Activated CD8-positive, alpha-beta T cell treated with anti-CD3 and anti-CD28 coated beads for 36 hours (primary cell): ENCODE measurements around the gene KRT6B. TPM values are rescaled to one million over a fixed set of nuclear protein-coding genes. Genes with fewer than 3 reads are reported as not detected.

ENCODE experiments used
- ATAC-seq: fragments of 200-7000 bp; cut with Tn5 transposase; one replicate; pipeline ENCODE4 v1.10.0; 2021; ENCODE audit warnings: mild to moderate bottlenecking, moderate library complexity
- CTCF ChIA-PET: fragments of 350-600 bp; sonication (Branson Sonifier 250); formaldehyde crosslinking; loops from one replicate; lab custom pipeline; 2021; ENCODE audit warnings: antibody characterized with exemption; lab: Charles Lee
- POLR2A ChIA-PET: fragments of 350-600 bp; sonication (Branson Sonifier 250); formaldehyde crosslinking; loops from one replicate; lab custom pipeline; 2021; ENCODE audit warnings: antibody characterized with exemption; lab: Charles Lee
- DNase-seq: peaks from one replicate; pipeline ENCODE4 v3.0.0-alpha.2; 2020
- H3K27ac Mint-ChIP-seq: one replicate; pipeline ENCODE4 v1.8.0; 2021; ENCODE audit warnings: mild to moderate bottlenecking, mixed read lengths
- H3K27me3 Mint-ChIP-seq: one replicate; pipeline ENCODE4 v1.8.0; 2021; ENCODE audit warnings: mixed read lengths
- H3K36me3 Mint-ChIP-seq: one replicate; pipeline ENCODE4 v1.8.0; 2021; ENCODE audit warnings: low read depth, mixed read lengths
- H3K4me1 Mint-ChIP-seq: one replicate; pipeline ENCODE4 v1.8.0; 2021; ENCODE audit warnings: low read depth, mixed read lengths
- H3K4me3 Mint-ChIP-seq: one replicate; pipeline ENCODE4 v1.8.0; 2021; ENCODE audit warnings: mild to moderate bottlenecking, moderate library complexity, mixed read lengths
- H3K9me3 Mint-ChIP-seq: one replicate; pipeline ENCODE4 v1.8.0; 2021; ENCODE audit warnings: mixed read lengths
- CTCF ChIP-seq: fragments of 200-600 bp; IDR thresholded peaks from one replicate; pipeline ENCODE4 v1.8.0; 2022; ENCODE audit warnings: antibody characterized with exemption, mild to moderate bottlenecking
- intact Hi-C: fragments of 100-400 bp; cut with micrococcal nuclease; formaldehyde crosslinking; loops from one replicate; pipeline ENCODE4 v1.10.0; 2022
- total RNA-seq, 2 experiments: library from RNA; stranded (reverse); gene quantifications; one replicate each; pipeline ENCODE4 v1.2.3, GENCODE V29; 2021

The KRT6B gene
- total RNA-seq, 2 experiments from 2014 or later, result not detected

GRCh38 chr12:52402377-52402776 lies 49.6 kb downstream of the KRT6B start:
- Mint-ChIP-seq H3K9me3 (no peaks in the 10 kb centered on the region), H3K36me3 (no peaks in the 10 kb centered on the region), H3K4me1 (no peaks in the 10 kb centered on the region), H3K4me3 (no peak overlapping the region), H3K27me3 (no peaks in the 10 kb centered on the region), H3K27ac (no peak overlapping the region)
- no peak for DNase-seq
- no peak for ATAC-seq
- ChIA-PET POLR2A (no interaction called here), CTCF (interaction anchor here (0.8 to 1.0 kb wide), 2 partner anchors 8 to 377 kb away, joined by 3 read pairs; no protein-coding TSS in a partner anchor)
- no peak for TF ChIP-seq CTCF
- intact Hi-C loops, result no loop called here

- H3K27ac Mint-ChIP-seq, result no peak overlapping the region
- no peaks in the 10 kb centered on the region for H3K9me3 Mint-ChIP-seq
- H3K4me3 Mint-ChIP-seq, result no peak overlapping the region
- DNase-seq, result no peak
- H3K36me3 Mint-ChIP-seq, result no peaks in the 10 kb centered on the region
- ChIA-PET POLR2A (no interaction called here), CTCF (no interaction called here)
- TF ChIP-seq CTCF, result no peak
- intact Hi-C loops, result no loop called here
- no peaks in the 10 kb centered on the region for H3K4me1 Mint-ChIP-seq
- ATAC-seq, result no peak
- H3K27me3 Mint-ChIP-seq, result no peaks in the 10 kb centered on the region
These were observed 50.0 kb downstream of the KRT6B start for GRCh38 chr12:52401926-52402325.

GRCh38 chr12:52401526-52401925 lies 50.4 kb downstream of the KRT6B start:
- CTCF ChIA-PET, result interaction anchor here (1.5 kb wide), 1 partner anchor 484 kb away, joined by 3 read pairs; no protein-coding TSS in a partner anchor
- H3K4me3 Mint-ChIP-seq, result no peak overlapping the region
- intact Hi-C loops, result no loop called here

GRCh38 chr12:52400906-52401305 lies 51.0 kb downstream of the KRT6B start:
- H3K27me3 Mint-ChIP-seq, result no peaks in the 10 kb centered on the region
- no peaks in the 10 kb centered on the region for H3K4me1 Mint-ChIP-seq
- H3K36me3 Mint-ChIP-seq, result no peaks in the 10 kb centered on the region
- CTCF ChIA-PET, result interaction anchor here (0.7 to 1.5 kb wide), 2 partner anchors 21 to 485 kb away, joined by 3 read pairs; no protein-coding TSS in a partner anchor
- POLR2A ChIA-PET, result no interaction called here
- H3K4me3 Mint-ChIP-seq, result no peak overlapping the region
- TF ChIP-seq CTCF, result no peak
- no peak overlapping the region for H3K27ac Mint-ChIP-seq
- no peak for ATAC-seq
- no peaks in the 10 kb centered on the region for H3K9me3 Mint-ChIP-seq
- intact Hi-C loops, result no loop called here
- no peak for DNase-seq

More at GRCh38 chr12:52401526-52401925, 50.4 kb downstream of the KRT6B start:
- ATAC-seq (no peak), DNase-seq (no peak)
- POLR2A ChIA-PET, result no interaction called here
- no peak overlapping the region for H3K27ac Mint-ChIP-seq
- no peaks in the 10 kb centered on the region for H3K4me1 Mint-ChIP-seq
- no peaks in the 10 kb centered on the region for H3K9me3 Mint-ChIP-seq
- no peak for TF ChIP-seq CTCF
- no peaks in the 10 kb centered on the region for H3K27me3 Mint-ChIP-seq
- no peaks in the 10 kb centered on the region for H3K36me3 Mint-ChIP-seq

- Mint-ChIP-seq H3K4me3 (no peak overlapping the region), H3K4me1 (no peaks in the 10 kb centered on the region), H3K36me3 (no peaks in the 10 kb centered on the region), H3K27me3 (no peaks in the 10 kb centered on the region), H3K27ac (no peak overlapping the region), H3K9me3 (no peaks in the 10 kb centered on the region)
- ATAC-seq (no peak), DNase-seq (no peak)
- ChIA-PET CTCF (no interaction called here), POLR2A (no interaction called here)
- TF ChIP-seq CTCF, result no peak
- intact Hi-C loops, result no loop called here
These were observed 52.2 kb downstream of the KRT6B start for GRCh38 chr12:52399756-52400155.
